Activated CD4-positive, alpha-beta T cell treated with anti-CD3 and anti-CD28 coated beads, Interleukin-2, amount 10 ng/mL, durations not matched to agents 24 days and 14 days (primary cell): ENCODE results near the gene ATF5. TPM values are rescaled to one million over a fixed set of nuclear protein-coding genes. Genes with fewer than 3 reads are reported as not detected.

Experiments used
- DNase-seq: peaks from one replicate; pipeline ENCODE4 v3.0.0; 2022
- H3K27ac Mint-ChIP-seq: one replicate; pipeline ENCODE4 v1.8.0; 2022; ENCODE audit warnings: mild to moderate bottlenecking, mixed read lengths
- H3K27me3 Mint-ChIP-seq: one replicate; pipeline ENCODE4 v1.8.0; 2022; ENCODE audit warnings: mixed read lengths
- H3K36me3 Mint-ChIP-seq: one replicate; pipeline ENCODE4 v1.8.0; 2022; ENCODE audit warnings: low read depth, mild to moderate bottlenecking, mixed read lengths
- H3K4me1 Mint-ChIP-seq: one replicate; pipeline ENCODE4 v1.8.0; 2021; ENCODE audit warnings: mixed read lengths
- H3K4me3 Mint-ChIP-seq: one replicate; pipeline ENCODE4 v1.8.0; 2022; ENCODE audit warnings: mild to moderate bottlenecking, moderate library complexity, mixed read lengths
- H3K9me3 Mint-ChIP-seq: one replicate; pipeline ENCODE4 v1.8.0; 2021; ENCODE audit warnings: mixed read lengths
- intact Hi-C: fragments of 100-400 bp; cut with micrococcal nuclease; formaldehyde crosslinking; loops from one replicate; pipeline ENCODE4 v1.15.1; 2023
- total RNA-seq: library from RNA; stranded (reverse); gene quantifications from 2 replicates; pipeline ENCODE4 v1.2.3, GENCODE V29; 2022

The ATF5 gene
- total RNA-seq, 1 donor from 2014 or later: 44.3 TPM

DNA sequence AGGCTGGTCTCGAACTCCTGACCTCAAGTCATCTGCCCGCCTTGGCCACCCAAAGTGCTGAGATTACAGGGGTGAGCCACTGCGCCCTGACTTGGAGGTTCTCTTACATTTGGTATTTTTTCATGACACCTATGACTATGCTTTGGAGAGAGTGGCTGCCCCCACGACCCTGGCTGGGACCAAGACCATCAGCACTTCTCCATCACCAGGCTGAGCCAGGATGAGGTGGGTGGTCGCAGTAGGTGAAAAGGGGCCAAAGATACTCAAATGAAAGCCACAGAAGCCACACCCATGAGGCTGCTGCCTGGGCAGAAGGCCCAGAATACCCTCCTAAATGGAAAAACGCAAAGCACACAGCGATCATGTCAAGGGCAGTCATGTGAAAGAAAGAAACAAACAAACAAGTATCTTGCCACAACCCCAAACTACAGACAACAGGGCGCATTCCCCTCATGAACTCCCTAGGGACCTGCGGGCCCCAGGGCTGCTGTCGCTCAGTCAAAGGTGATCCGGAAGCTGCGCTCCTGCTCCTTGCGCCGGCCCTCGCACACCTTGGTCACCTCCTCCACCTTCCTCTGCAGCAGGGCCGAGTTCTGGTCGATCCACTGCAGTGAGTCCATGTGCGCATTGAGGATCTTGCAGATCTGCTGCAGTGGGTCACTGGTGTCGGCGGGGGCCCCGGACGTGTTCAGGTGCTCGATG lies 21.1 kb upstream of the ATF5 start:
- H3K9me3 Mint-ChIP-seq: no peaks in the 10 kb centered on the region
- peaks cover 56% of the 10 kb centered on the region for H3K4me1 Mint-ChIP-seq
- no peak for DNase-seq
- intact Hi-C loops: no loop called here
- no peaks in the 10 kb centered on the region for H3K27me3 Mint-ChIP-seq
- H3K27ac Mint-ChIP-seq: peak overlapping the region; percentile 56
- no peak overlapping the region for H3K4me3 Mint-ChIP-seq
- H3K36me3 Mint-ChIP-seq: peaks cover 61% of the 10 kb centered on the region

DNA sequence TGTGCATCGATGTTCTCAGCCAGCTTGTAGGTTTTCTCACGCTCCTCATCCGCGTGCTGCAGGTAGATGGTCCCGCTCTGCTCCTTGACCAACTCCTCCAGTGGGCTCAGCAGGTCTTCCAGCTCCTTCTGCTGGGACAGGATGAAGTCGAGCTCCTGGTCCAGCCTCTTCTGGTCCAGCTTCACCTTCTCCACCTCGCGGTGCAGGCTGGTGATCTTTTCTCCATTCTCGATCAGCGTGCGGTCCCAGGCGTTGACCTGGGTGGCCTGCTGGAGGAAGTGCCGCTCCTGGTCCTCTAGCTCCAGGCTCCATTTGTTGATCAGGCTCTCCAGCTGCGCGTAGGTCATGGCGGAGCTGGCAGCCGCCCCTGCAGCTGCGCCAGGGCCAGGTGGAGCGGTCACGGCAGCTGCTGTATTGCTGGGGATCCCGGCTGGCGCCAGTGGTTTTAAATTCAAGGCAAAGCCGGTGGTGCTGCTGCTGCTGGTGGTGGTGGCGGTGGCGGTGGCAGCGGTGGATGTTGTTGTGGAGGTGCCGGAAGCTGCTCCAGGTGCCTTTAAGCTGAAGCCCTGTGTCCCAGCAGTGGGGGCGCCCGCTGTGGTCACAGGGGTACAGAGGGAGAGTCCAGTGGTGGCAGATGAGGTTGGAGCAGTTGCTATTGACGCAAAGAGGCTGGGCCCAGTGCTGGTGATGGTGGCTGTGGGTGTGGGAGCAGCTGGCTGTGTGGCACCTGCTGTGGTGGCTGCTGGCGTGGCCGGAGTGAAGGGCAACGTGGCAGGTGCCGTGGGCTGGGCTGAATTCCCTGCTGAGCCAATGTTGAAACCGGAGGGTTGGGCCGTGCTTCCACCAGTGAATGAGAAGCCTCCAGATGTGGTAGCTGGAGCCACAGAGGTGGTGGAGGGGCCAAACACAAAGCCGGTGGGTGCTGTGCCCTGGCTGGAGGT lies 20.3 kb upstream of the ATF5 start:
- Mint-ChIP-seq H3K9me3 (no peaks in the 10 kb centered on the region), H3K4me3 (no peak overlapping the region), H3K4me1 (peaks cover 60% of the 10 kb centered on the region), H3K27ac (no peak overlapping the region), H3K27me3 (no peaks in the 10 kb centered on the region), H3K36me3 (peaks cover 68% of the 10 kb centered on the region)
- DNase-seq: no peak
- intact Hi-C loops: no loop called here

DNA sequence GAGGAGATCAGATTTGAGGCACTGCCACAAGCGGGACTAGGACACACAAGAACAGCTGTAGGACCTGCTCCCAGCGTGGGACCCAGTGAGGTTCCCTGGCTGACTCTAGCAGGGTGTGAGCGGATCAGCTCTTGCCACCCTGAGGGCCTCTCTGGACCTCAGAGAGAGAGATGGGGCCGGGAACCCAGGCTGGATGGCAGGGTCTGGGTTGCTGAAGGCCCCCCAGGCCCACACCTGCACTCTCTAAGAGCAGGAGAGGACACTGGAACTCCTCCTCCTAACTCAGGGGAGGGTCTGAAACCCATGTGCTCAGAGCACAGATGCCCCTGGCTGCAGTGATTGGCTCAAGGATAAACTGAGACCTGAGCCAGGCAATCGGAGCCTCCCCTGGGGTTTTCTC lies 18.8 kb upstream of the ATF5 start:
- H3K27ac Mint-ChIP-seq: peak overlapping the region; percentile 67
- peaks cover 65% of the 10 kb centered on the region for H3K4me1 Mint-ChIP-seq
- intact Hi-C loops: loop anchor here (2.0 kb wide), 1 partner anchor 19 kb away; the partner anchor contains the start of genes ATF5 and NUP62
- DNase-seq: no peak
- no peak overlapping the region for H3K4me3 Mint-ChIP-seq
- no peaks in the 10 kb centered on the region for H3K27me3 Mint-ChIP-seq
- H3K36me3 Mint-ChIP-seq: peaks cover 81% of the 10 kb centered on the region
- no peaks in the 10 kb centered on the region for H3K9me3 Mint-ChIP-seq

DNA sequence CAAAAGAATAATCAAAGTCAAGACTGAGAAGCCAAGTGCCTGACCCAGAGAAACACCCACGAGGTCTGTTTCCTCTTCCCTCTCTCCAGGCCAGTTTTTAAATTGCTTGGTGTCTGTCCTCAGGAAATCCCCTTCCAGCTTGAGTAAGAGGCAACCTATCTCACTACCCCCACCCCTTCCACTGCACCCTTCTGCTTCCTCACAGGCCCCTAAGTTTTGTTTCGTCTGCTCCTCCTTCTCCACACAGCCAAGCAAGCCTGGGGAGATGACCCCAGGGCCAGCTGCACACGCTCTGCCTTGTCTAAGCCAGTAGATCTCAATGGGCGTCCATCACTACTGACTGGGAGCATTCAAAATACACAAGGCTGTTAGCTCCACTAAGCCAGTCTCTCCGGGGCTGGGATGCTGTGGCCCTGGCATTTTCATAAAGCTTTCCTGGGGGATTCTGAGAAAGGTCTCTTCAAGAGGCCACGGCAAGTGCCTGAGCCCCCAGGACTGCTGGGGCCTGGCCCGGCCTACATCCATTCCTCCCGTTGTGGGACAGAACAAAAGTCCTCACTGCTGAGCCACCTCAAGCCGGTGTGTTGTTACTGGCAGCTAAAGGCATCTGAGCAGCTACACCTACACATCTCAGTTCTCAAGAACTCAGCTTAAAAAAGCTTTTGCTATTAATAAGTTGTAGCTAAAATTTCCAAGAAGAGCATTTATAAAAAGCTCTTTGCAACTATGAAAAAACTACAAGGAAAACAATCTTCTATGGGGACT lies 17.4 kb upstream of the ATF5 start:
- peak; percentile 70 for DNase-seq

DNA sequence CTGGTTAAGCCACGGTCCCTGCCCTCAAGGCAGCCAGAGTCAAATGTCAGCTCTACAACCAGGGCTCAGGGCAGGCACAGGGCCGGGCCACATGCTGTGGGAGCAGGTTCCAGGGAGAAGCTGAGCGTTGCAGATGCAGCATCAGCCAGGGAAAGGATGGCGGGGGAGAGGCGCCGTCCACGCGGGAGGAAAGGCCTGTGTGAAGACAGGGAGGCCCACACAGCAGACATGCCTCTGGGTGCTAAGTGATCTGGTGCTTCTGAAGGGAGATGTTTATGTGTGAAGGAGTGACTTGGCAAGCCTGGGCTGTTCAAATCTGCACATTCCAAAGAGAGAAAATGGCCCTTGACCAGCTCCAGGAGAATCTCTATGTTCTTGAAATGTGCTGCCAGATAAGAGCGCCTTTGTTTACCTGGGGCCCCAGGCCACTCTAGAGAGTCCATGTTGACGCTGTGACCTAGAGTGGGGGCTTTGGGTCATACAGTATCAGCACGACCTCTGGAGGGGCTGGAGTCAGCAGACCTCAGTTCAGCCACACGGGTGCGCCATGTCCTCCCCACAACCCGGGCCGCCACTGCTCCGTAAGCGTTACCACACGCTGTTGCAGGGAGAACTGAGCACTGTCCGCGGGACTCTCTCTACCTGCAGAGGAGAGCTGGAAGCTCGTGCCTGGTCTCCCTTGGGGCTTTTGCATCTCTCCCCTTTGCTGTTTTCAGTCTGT lies 15.9 kb upstream of the ATF5 start:
- intact Hi-C loops: no loop called here
- no peaks in the 10 kb centered on the region for H3K9me3 Mint-ChIP-seq
- H3K27me3 Mint-ChIP-seq: no peaks in the 10 kb centered on the region
- peak overlapping the region; percentile 53 for H3K4me3 Mint-ChIP-seq
- H3K4me1 Mint-ChIP-seq: peaks cover 61% of the 10 kb centered on the region
- DNase-seq: no peak
- peaks cover 75% of the 10 kb centered on the region for H3K36me3 Mint-ChIP-seq
- peak overlapping the region; percentile 94 for H3K27ac Mint-ChIP-seq

More for the DNA sequence above, 17.4 kb upstream of the ATF5 start:
- Mint-ChIP-seq H3K27ac (peak overlapping the region; percentile 94), H3K4me1 (peaks cover 65% of the 10 kb centered on the region), H3K27me3 (no peaks in the 10 kb centered on the region), H3K4me3 (peak overlapping the region; percentile 72), H3K9me3 (no peaks in the 10 kb centered on the region), H3K36me3 (peaks cover 78% of the 10 kb centered on the region)
- intact Hi-C loops: loop anchor here (1.0 to 2.0 kb wide), 2 partner anchors 14 to 17 kb away; partner anchors contain the start of genes ATF5 and NUP62

DNA sequence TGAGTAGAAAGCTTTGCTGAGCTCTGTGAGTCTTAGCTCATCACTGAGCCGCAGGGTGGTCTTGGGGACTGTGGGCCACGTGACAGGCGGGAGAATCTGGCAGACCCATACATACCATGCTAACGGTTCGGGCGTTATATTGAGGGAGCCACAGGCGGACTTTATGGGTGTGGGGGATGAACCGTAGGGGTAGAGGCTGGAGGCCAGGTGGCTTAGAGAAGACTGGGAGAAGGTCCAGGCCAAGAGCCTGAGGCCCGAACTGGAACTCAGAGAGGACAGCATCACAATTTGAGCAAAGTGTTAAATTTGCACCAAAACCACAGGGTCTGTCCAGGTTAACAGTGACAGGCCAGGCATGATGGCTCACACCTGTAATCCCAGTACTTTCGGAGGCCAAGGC lies 15.3 kb upstream of the ATF5 start:
- intact Hi-C loops: no loop called here
- Mint-ChIP-seq H3K27me3 (no peaks in the 10 kb centered on the region), H3K36me3 (peaks cover 75% of the 10 kb centered on the region), H3K4me3 (no peak overlapping the region), H3K4me1 (peaks cover 57% of the 10 kb centered on the region), H3K27ac (peak overlapping the region; percentile 94), H3K9me3 (no peaks in the 10 kb centered on the region)
- no peak for DNase-seq

DNA sequence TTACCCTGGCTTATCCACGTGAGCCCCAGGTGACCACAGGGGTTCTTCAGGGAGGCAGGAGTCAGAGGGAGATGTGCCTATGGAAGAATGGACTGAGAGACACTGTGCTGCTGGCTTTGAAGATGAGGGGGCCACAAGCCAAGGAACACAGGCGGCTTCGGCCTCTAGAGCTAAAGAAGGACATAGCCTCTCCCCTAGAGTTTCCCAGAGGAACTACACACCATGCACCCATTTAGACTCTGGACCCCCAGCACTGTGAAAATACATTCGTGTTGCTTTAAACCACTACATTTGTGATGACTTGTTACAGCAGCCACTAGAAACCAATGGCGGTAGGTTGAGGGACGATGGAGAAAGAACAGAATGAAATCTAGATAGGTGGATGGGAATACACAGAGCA lies 13.7 kb upstream of the ATF5 start:
- DNase-seq: no peak
- no peaks in the 10 kb centered on the region for H3K27me3 Mint-ChIP-seq
- H3K36me3 Mint-ChIP-seq: peaks cover 67% of the 10 kb centered on the region
- intact Hi-C loops: no loop called here
- H3K27ac Mint-ChIP-seq: peak overlapping the region; percentile 7
- H3K9me3 Mint-ChIP-seq: no peaks in the 10 kb centered on the region
- peaks cover 58% of the 10 kb centered on the region for H3K4me1 Mint-ChIP-seq
- H3K4me3 Mint-ChIP-seq: no peak overlapping the region

DNA sequence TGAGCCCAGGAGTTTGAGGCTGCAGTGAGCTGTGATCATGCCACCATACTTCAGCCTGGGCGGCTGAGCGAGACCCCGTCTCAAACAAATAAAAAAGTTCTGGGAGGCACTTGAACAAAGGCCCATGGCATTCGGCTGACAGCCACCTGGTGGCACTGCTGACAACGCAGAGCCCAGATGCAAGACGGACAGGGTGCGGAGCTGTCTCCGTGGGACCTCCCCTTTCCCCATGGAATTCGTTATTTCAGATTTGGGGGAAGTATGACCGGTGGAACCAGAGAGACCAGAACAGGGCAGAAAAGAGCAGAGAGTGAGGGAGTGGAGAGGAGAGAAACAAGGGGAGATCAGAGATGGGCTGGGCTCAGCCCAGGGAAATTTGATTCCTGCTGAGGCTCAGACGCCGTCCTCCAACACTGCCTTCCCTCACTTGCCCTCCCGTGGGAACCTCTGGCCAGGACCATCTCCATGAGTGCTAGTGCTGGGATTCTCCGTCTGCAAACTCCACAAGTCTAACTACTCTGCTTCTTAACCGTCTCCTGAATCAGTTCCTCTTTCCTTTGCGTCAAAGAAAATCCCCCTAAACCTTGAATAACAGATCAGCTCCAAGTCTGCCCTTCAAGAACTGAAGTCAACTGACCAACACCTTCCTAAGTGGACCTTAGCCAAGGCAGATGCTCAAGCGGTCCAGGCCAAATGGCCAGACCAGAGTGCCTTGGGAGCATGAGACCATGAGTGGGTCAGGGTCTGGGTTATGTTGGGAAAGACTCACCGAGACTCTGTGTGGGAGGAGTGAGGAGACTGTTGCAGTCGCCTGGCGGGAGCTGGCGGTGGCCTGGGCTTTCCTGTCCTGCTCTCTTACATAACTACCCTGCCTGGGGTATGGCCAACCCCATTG lies 11.9 kb upstream of the ATF5 start:
- no peaks in the 10 kb centered on the region for H3K9me3 Mint-ChIP-seq
- H3K27ac Mint-ChIP-seq: peak overlapping the region; percentile 12
- peaks cover 72% of the 10 kb centered on the region for H3K36me3 Mint-ChIP-seq
- intact Hi-C loops: no loop called here
- H3K27me3 Mint-ChIP-seq: no peaks in the 10 kb centered on the region
- no peak overlapping the region for H3K4me3 Mint-ChIP-seq
- peaks cover 57% of the 10 kb centered on the region for H3K4me1 Mint-ChIP-seq
- no peak for DNase-seq

DNA sequence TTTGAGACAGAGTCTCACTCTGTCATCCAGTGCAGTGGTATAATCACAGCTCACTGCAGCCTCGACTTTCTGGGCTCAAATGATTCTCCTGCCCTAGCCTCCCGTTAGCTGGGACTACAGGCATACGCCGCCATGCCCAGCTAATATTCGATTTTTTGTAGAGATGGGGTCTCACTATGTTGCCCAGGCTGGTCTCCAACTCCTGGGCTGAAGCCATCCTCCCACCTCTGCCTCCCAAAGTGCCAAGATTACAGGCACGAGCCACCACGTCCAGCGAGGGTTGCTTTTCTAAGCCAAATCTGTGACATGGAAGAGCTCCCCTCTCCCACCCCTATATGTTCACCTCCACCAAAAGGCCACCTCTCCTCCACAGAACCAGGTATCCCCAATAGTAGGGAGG lies 10.9 kb upstream of the ATF5 start:
- Mint-ChIP-seq H3K4me1 (peaks cover 53% of the 10 kb centered on the region), H3K9me3 (no peaks in the 10 kb centered on the region), H3K27me3 (no peaks in the 10 kb centered on the region), H3K4me3 (no peak overlapping the region), H3K27ac (peak overlapping the region; percentile 51), H3K36me3 (peaks cover 72% of the 10 kb centered on the region)
- DNase-seq: no peak
- intact Hi-C loops: no loop called here

DNA sequence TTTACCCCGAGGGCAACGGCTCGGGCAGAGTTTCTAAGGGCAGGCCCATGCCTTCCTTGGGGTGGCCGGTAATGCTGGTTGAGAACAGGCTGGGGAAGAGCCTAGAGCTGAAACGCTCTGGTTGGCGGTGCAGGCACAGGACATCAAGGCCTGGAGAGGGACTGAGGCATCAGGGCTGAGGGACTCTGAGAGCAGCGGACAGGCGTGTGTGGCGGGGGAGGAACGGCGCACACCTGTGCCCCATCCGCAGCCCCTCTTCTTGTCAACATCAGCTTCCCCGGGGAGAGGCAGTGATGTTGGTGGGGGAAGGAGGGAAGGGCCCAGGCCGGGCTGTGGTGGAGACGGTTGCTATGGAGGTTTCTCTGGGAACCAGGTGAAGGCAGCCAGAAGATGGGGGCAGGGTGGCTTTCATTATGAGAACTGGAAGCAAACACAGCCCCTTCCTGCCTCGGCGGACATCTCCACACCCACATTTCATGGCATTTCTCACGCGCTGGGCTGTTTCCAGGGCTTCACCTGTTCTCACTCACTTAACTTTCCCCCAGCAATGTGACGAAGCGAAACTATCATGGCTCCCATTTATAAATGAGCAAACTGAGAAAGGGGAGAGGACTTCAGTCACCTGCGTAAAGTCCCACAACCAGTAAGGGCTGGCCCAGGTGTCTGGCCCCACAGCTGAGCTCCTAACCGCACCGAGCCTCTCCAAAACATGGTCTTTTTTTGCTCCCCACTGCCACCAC lies 8.2 kb upstream of the ATF5 start:
- intact Hi-C loops: no loop called here
- no peak for DNase-seq
- H3K27me3 Mint-ChIP-seq: no peaks in the 10 kb centered on the region
- peak overlapping the region; percentile 62 for H3K27ac Mint-ChIP-seq
- H3K4me3 Mint-ChIP-seq: no peak overlapping the region
- peaks cover 36% of the 10 kb centered on the region for H3K4me1 Mint-ChIP-seq
- H3K36me3 Mint-ChIP-seq: peaks cover 65% of the 10 kb centered on the region
- H3K9me3 Mint-ChIP-seq: no peaks in the 10 kb centered on the region

DNA sequence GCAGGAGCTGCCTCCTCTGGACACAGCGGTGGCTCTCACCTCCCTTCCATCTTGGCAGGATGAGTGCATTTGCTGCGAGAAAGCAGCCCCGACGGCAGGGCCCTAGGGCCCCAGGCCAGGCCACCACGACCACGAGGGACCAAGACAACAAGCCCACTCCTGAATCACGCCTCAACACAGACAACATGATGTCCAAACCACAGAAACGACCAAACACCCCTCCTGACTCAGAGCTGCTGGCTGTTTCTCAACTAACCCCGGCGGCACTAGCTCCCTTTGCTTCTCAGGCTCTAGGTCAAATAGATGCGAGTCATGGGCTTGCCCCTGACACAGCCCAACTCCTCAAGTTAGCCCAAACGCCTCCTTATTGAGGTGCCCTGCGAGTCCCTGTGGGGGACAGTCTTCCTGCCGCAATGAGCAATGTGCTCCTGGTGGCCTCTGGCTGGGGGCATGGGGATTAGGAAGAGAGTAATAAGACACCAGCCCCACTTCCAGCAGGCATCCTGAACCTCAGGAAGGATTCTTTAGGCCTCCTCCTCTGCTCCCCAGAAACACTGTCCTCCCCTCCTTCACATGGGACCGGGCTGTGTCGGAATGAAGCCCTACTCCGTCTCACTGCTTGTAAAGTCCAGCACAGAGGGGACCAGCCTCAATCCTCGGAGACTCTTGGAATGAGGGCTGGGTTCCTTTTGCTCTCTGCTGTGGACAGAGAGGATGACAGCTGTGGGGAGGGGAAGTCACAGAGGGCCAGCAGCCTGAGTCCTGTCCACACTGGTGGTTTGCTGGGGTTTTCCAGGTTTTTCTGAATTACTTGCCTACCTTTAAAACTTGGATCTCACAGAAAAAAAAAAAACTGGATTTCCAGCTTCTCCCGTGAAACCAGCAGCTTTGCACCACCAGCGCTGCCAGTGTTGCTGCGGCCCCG lies 6.9 kb upstream of the ATF5 start:
- Mint-ChIP-seq H3K27ac (peak overlapping the region; percentile 29), H3K9me3 (no peaks in the 10 kb centered on the region), H3K4me3 (no peak overlapping the region), H3K27me3 (no peaks in the 10 kb centered on the region), H3K36me3 (peaks cover 65% of the 10 kb centered on the region), H3K4me1 (peaks cover 38% of the 10 kb centered on the region)
- intact Hi-C loops: no loop called here
- DNase-seq: no peak
